ENCODE results near the gene MYDGF. TPM values are rescaled to one million over a fixed set of nuclear protein-coding genes. Genes with fewer than 3 reads are reported as not detected.

The MYDGF gene
- total RNA-seq, 1 experiment from 2014 or later: 81.2 TPM

DNA sequence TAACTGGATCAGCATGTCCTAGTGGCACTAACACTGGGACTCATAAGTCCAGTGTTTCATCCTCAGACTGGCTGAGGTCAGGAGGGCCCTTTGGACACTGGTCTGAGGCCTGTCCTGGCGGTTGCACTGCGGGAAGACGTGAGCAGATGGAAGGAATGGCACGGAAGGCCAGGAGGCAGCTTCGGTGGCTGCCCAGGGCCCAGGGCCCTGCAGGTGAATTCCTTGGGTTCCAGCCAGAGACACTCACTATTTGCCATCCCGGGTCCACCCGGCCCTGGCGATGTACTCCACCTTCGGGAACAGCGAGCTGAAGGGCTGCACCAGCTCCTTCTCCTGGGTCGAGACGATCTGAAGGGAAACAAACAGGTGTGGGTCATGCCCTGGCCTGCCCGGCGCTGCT, 27.2 kb upstream of the MYDGF start:
- peaks cover 65% of the 10 kb centered on the region for H3K36me3 Mint-ChIP-seq (ENCODE audit: insufficient read depth, unreplicated experiment)
- intact Hi-C loops (cut with micrococcal nuclease; ENCODE audit: unreplicated experiment): no loop called here
- H3K27me3 Mint-ChIP-seq (ENCODE audit: unreplicated experiment): no peaks in the 10 kb centered on the region
- CTCF ChIA-PET: no interaction called here
- no peak overlapping the region for H3K4me3 Mint-ChIP-seq (ENCODE audit: low read depth, unreplicated experiment)
- DNase-seq: no peak
- TF ChIP-seq CTCF (IDR thresholded peaks at IDR 0.05; ENCODE audit: unreplicated experiment): no peak
- no TSS peak for BruUV-seq (replicated peaks)
- H3K4me1 Mint-ChIP-seq (ENCODE audit: low read depth, unreplicated experiment): peaks cover 12% of the 10 kb centered on the region
- H3K27ac Mint-ChIP-seq (ENCODE audit: unreplicated experiment): no peak overlapping the region
- H3K9me3 Mint-ChIP-seq (ENCODE audit: low read depth, unreplicated experiment): no peaks in the 10 kb centered on the region

GRCh38 chr19:4695224-4695731, 25.1 kb upstream of the MYDGF start:
- intact Hi-C loops (cut with micrococcal nuclease; ENCODE audit: unreplicated experiment): no loop called here
- DNase-seq: no peak
- no peak for TF ChIP-seq CTCF (IDR thresholded peaks at IDR 0.05; ENCODE audit: unreplicated experiment)
- H3K4me3 Mint-ChIP-seq (ENCODE audit: low read depth, unreplicated experiment): no peak overlapping the region
- peaks cover 12% of the 10 kb centered on the region for H3K4me1 Mint-ChIP-seq (ENCODE audit: low read depth, unreplicated experiment)
- BruUV-seq (replicated peaks): no TSS peak
- H3K36me3 Mint-ChIP-seq (ENCODE audit: insufficient read depth, unreplicated experiment): peaks cover 64% of the 10 kb centered on the region
- CTCF ChIA-PET: interaction anchor here (0.6 kb wide), 1 partner anchor 374 kb away, joined by 3 read pairs; no protein-coding TSS in a partner anchor
- H3K9me3 Mint-ChIP-seq (ENCODE audit: low read depth, unreplicated experiment): no peaks in the 10 kb centered on the region
- no peaks in the 10 kb centered on the region for H3K27me3 Mint-ChIP-seq (ENCODE audit: unreplicated experiment)
- H3K27ac Mint-ChIP-seq (ENCODE audit: unreplicated experiment): no peak overlapping the region

- H3K27ac Mint-ChIP-seq (ENCODE audit: unreplicated experiment): peak overlapping the region; percentile 46
- no peaks in the 10 kb centered on the region for H3K27me3 Mint-ChIP-seq (ENCODE audit: unreplicated experiment)
- peak; percentile 43 for DNase-seq
- H3K4me1 Mint-ChIP-seq (ENCODE audit: low read depth, unreplicated experiment): peaks cover 12% of the 10 kb centered on the region
- CTCF ChIA-PET: interaction anchor here (0.6 kb wide), 1 partner anchor 373 kb away, joined by 3 read pairs; no protein-coding TSS in a partner anchor
- intact Hi-C loops (cut with micrococcal nuclease; ENCODE audit: unreplicated experiment): no loop called here
- BruUV-seq (replicated peaks): no TSS peak
- peaks cover 57% of the 10 kb centered on the region for H3K36me3 Mint-ChIP-seq (ENCODE audit: insufficient read depth, unreplicated experiment)
- H3K9me3 Mint-ChIP-seq (ENCODE audit: low read depth, unreplicated experiment): no peaks in the 10 kb centered on the region
- no peak for TF ChIP-seq CTCF (IDR thresholded peaks at IDR 0.05; ENCODE audit: unreplicated experiment)
- H3K4me3 Mint-ChIP-seq (ENCODE audit: low read depth, unreplicated experiment): no peak overlapping the region
These were observed 24.3 kb upstream of the MYDGF start for GRCh38 chr19:4694211-4694987.

DNA sequence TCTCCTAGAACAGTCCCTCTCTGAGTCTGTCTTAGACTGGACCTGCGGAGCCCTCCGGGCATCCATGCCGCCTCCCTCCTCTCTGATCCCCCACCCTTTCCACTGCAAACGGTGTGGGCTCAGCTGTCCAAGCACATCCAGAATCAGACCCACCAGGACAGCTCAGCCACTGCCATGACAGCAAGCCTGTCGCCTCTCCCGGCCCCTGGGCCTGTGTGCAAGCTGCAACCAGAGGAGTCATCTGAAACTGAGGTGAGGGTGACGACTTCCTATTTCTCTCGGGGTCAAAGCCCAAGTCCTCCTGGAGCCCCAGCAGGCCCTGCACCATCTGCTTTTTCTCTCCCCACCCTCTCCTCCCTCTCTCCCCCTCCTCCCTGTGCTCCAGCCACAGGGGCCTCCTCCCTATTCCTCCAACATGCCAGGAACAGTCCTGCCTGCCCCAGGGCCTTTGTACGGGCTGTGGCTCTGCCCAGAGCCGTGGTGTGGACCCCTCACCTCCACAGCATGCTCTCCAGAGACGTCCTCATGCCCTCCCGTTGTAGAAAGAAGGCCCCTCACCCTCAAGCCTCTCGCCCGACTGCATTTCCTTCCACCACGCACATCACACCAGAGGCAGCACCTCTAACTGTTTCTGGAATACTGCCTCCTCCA, 23.5 kb upstream of the MYDGF start:
- Mint-ChIP-seq H3K36me3 (ENCODE audit: insufficient read depth, unreplicated experiment) (peaks cover 51% of the 10 kb centered on the region), H3K4me3 (ENCODE audit: low read depth, unreplicated experiment) (no peak overlapping the region), H3K27me3 (ENCODE audit: unreplicated experiment) (no peaks in the 10 kb centered on the region), H3K9me3 (ENCODE audit: low read depth, unreplicated experiment) (no peaks in the 10 kb centered on the region), H3K4me1 (ENCODE audit: low read depth, unreplicated experiment) (peaks cover 12% of the 10 kb centered on the region), H3K27ac (ENCODE audit: unreplicated experiment) (no peak overlapping the region)
- no peak for DNase-seq
- intact Hi-C loops (cut with micrococcal nuclease; ENCODE audit: unreplicated experiment): no loop called here
- no TSS peak for BruUV-seq (replicated peaks)
- TF ChIP-seq CTCF (IDR thresholded peaks at IDR 0.05; ENCODE audit: unreplicated experiment): no peak
- CTCF ChIA-PET: no interaction called here
